H1 (cell line): Measurements from ENCODE around the gene DNAI1.

Experiments used
- JUND ChIP-seq: IDR thresholded peaks from 2 replicates; pipeline ENCODE4 v1.6.1; 2011; ENCODE audit warnings: mild to moderate bottlenecking, improper control_type of control experiment, low read length
- TF ChIP-seq, protein P1 (sequence below), 3 experiments: IDR thresholded peaks; 1 replicate in 2 of 3; 2 replicates in 1 of 3; pipeline versions ENCODE4 v1.5.1 to v1.6.1; 2011; ENCODE audit warnings: low read length in 3 of 3, mild to moderate bottlenecking in 3 of 3, inconsistent platforms in 2 of 3, low read depth in 1 of 3, moderate library complexity in 1 of 3; ENCODE audit not compliant: insufficient read depth in 1 of 3; ENCODE audit errors: control extremely low read depth in 1 of 3

DNA sequence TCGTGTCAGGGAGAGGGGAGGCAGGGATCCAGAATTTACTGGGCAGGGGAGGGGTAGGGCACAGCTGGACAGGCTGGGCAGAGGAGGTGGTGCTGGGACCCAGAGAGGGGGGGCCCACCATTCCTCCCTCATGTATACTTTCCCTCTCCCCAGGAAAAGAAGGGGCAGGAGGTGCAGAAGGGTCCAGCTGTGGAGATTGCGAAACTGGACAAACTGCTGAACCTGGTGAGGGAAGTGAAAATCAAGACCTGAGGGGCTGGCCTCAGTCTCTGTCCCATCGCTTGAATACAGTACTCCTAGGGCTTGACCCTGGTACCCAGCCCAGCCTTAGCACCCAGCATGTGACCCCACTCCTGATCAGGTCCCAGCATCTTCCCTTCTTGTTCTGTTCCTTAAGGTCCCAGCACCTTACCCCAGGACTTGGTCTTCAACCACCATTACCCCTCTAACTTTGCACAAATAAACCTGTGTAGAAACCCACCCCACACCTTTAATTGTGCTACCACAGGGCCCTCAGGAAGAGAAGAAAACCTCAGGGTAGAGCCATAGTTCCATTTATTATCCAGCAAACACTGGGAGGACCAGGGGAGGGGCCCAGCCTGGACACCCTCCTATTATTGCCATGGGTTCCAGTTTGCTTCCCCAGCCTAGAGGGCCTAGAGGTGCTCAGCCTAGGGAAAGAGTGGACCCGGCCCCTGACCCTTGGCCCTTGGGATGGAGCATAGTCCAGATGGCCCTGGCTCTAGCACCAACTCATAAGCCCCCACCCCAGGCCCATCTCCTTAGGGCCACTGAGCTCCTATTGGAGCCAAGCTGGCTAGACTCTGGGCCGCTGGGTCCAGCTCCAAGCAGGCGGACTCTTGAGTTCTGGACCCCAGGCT lies 62.1 kb downstream of the DNAI1 start:
- no peak for TF ChIP-seq JUND
- TF ChIP-seq, protein P1, sequence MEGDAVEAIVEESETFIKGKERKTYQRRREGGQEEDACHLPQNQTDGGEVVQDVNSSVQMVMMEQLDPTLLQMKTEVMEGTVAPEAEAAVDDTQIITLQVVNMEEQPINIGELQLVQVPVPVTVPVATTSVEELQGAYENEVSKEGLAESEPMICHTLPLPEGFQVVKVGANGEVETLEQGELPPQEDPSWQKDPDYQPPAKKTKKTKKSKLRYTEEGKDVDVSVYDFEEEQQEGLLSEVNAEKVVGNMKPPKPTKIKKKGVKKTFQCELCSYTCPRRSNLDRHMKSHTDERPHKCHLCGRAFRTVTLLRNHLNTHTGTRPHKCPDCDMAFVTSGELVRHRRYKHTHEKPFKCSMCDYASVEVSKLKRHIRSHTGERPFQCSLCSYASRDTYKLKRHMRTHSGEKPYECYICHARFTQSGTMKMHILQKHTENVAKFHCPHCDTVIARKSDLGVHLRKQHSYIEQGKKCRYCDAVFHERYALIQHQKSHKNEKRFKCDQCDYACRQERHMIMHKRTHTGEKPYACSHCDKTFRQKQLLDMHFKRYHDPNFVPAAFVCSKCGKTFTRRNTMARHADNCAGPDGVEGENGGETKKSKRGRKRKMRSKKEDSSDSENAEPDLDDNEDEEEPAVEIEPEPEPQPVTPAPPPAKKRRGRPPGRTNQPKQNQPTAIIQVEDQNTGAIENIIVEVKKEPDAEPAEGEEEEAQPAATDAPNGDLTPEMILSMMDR (IDR thresholded peaks at IDR 0.05; ENCODE audit: control extremely low read depth in 1 of 3, insufficient read depth in 1 of 3, low read depth in 1 of 3, low read length in 3 of 3), result no peak
